ENCODE data around the gene STMND1.
A peak's percentile ranks its signal among the peaks of the same experiment; 100 is the strongest.

STMND1 gene

GRCh38 chr6:17130786-17131185 is 28.9 kb downstream of the STMND1 start:
- Histone ChIP-seq H3K4ac (ENCODE audit: low read depth, low read length) (no peak overlapping the region), H4K12ac (ENCODE audit: low read depth, low read length) (no peak overlapping the region), H4K91ac (ENCODE audit: low read depth, low read length) (no peak overlapping the region), H3K4me2 (ENCODE audit: low read length) (no peak overlapping the region), H3K14ac (ENCODE audit: low read length) (no peak overlapping the region), H3K9ac (ENCODE audit: low read length) (no peak overlapping the region), H2AK5ac (ENCODE audit: low read length) (no peak overlapping the region), H3K36me3 (ENCODE audit: control insufficient read depth in 1 of 2, insufficient read depth in 2 of 2, low read length in 2 of 2) (no peaks in the 10 kb centered on the region), H3K4me3 (ENCODE audit: low read depth, low read length) (no peak overlapping the region), H3K27me3 (ENCODE audit: insufficient read depth, low read length) (no peaks in the 10 kb centered on the region), H3K23ac (ENCODE audit: low read length) (no peak overlapping the region), H3K9me3 (ENCODE audit: insufficient read depth, low read depth, low read length) (no peaks in the 10 kb centered on the region), H2BK120ac (ENCODE audit: insufficient read depth, low read length, poor library complexity) (no peak overlapping the region), H3K4me1 (ENCODE audit: control insufficient read depth in 1 of 2, insufficient read depth in 2 of 2, low read length in 2 of 2) (no peaks in the 10 kb centered on the region), H3K27ac (ENCODE audit: low read depth, low read length) (no peak overlapping the region), H2BK12ac (ENCODE audit: low read length) (no peak overlapping the region), H3K18ac (ENCODE audit: low read length) (no peak overlapping the region), H2AFZ (ENCODE audit: insufficient read depth, low read length, poor library complexity) (no peak overlapping the region), H4K8ac (ENCODE audit: low read depth, low read length) (no peak overlapping the region), H2BK5ac (ENCODE audit: low read depth, low read length, poor library complexity) (no peak overlapping the region), H3K79me1 (ENCODE audit: low read length) (no peaks in the 10 kb centered on the region), H3K79me2 (ENCODE audit: control insufficient read depth, insufficient read depth, low read length, poor library complexity) (no peaks in the 10 kb centered on the region)
- DNase-seq = peak; percentile 35 to 62
- 100% methylated on average over 2 of the region's 3 CpGs for WGBS (ENCODE audit: extremely low coverage, insufficient coverage, insufficient read length)

DNA sequence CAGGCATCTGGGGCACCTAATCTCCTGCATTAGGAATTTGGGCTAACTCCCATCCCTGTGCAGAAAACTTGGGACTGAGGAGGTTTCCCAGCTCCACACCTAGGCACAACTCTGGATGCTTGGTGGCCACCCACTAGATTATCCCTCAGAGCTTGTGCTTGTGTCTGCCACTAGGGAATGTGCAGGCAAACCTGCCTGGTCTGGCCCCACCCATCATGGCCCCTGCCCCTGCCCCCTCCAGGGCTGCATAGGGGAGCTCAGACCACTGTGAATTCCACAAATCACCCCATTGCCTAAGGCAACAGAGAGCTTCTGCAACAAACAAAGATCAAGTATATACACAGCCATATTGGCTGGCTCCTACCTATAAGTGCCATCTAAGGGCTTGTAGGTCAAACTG is 31.1 kb downstream of the STMND1 start:
- Histone ChIP-seq H3K79me1 (ENCODE audit: low read length) (no peaks in the 10 kb centered on the region), H3K23ac (ENCODE audit: low read length) (no peak overlapping the region), H3K9ac (ENCODE audit: low read length) (no peak overlapping the region), H4K12ac (ENCODE audit: low read depth, low read length) (no peak overlapping the region), H2BK120ac (ENCODE audit: insufficient read depth, low read length, poor library complexity) (no peak overlapping the region), H3K4me2 (ENCODE audit: low read length) (no peak overlapping the region), H2BK12ac (ENCODE audit: low read length) (no peak overlapping the region), H3K14ac (ENCODE audit: low read length) (no peak overlapping the region), H4K91ac (ENCODE audit: low read depth, low read length) (no peak overlapping the region), H3K4ac (ENCODE audit: low read depth, low read length) (no peak overlapping the region), H2AFZ (ENCODE audit: insufficient read depth, low read length, poor library complexity) (no peak overlapping the region), H3K4me3 (ENCODE audit: low read depth, low read length) (no peak overlapping the region), H3K18ac (ENCODE audit: low read length) (no peak overlapping the region), H3K79me2 (ENCODE audit: control insufficient read depth, insufficient read depth, low read length, poor library complexity) (no peaks in the 10 kb centered on the region), H3K27ac (ENCODE audit: low read depth, low read length) (no peak overlapping the region), H4K8ac (ENCODE audit: low read depth, low read length) (no peak overlapping the region), H3K9me3 (ENCODE audit: insufficient read depth, low read depth, low read length) (no peaks in the 10 kb centered on the region), H3K4me1 (ENCODE audit: control insufficient read depth in 1 of 2, insufficient read depth in 2 of 2, low read length in 2 of 2) (no peaks in the 10 kb centered on the region), H3K27me3 (ENCODE audit: insufficient read depth, low read length) (no peaks in the 10 kb centered on the region), H2BK5ac (ENCODE audit: low read depth, low read length, poor library complexity) (no peak overlapping the region), H2AK5ac (ENCODE audit: low read length) (no peak overlapping the region), H3K36me3 (ENCODE audit: control insufficient read depth in 1 of 2, insufficient read depth in 2 of 2, low read length in 2 of 2) (no peaks in the 10 kb centered on the region)
- DNase-seq = no peak

- H4K8ac ChIP-seq (ENCODE audit: low read depth, low read length) = no peak overlapping the region
- no peaks in the 10 kb centered on the region for H3K36me3 ChIP-seq (ENCODE audit: control insufficient read depth in 1 of 2, insufficient read depth in 2 of 2, low read length in 2 of 2)
- H3K79me2 ChIP-seq (ENCODE audit: control insufficient read depth, insufficient read depth, low read length, poor library complexity) = no peaks in the 10 kb centered on the region
- H2AK5ac ChIP-seq (ENCODE audit: low read length) = no peak overlapping the region
- H3K18ac ChIP-seq (ENCODE audit: low read length) = no peak overlapping the region
- no peak overlapping the region for H3K4me3 ChIP-seq (ENCODE audit: low read depth, low read length)
- no peak overlapping the region for H2BK120ac ChIP-seq (ENCODE audit: insufficient read depth, low read length, poor library complexity)
- no peak overlapping the region for H3K27ac ChIP-seq (ENCODE audit: low read depth, low read length)
- no peak overlapping the region for H4K91ac ChIP-seq (ENCODE audit: low read depth, low read length)
- no peaks in the 10 kb centered on the region for H3K27me3 ChIP-seq (ENCODE audit: insufficient read depth, low read length)
- no peak overlapping the region for H3K4me2 ChIP-seq (ENCODE audit: low read length)
- H2BK12ac ChIP-seq (ENCODE audit: low read length) = no peak overlapping the region
- H3K79me1 ChIP-seq (ENCODE audit: low read length) = no peaks in the 10 kb centered on the region
- no peaks in the 10 kb centered on the region for H3K4me1 ChIP-seq (ENCODE audit: control insufficient read depth in 1 of 2, insufficient read depth in 2 of 2, low read length in 2 of 2)
- no peak overlapping the region for H3K23ac ChIP-seq (ENCODE audit: low read length)
- H3K9me3 ChIP-seq (ENCODE audit: insufficient read depth, low read depth, low read length) = no peaks in the 10 kb centered on the region
- no peak overlapping the region for H4K12ac ChIP-seq (ENCODE audit: low read depth, low read length)
- H3K9ac ChIP-seq (ENCODE audit: low read length) = no peak overlapping the region
- H3K4ac ChIP-seq (ENCODE audit: low read depth, low read length) = no peak overlapping the region
- H3K14ac ChIP-seq (ENCODE audit: low read length) = no peak overlapping the region
- no CpG with 5 or more reads among the region's 2 CpGs for WGBS (ENCODE audit: extremely low coverage, insufficient coverage, insufficient read length)
- H2AFZ ChIP-seq (ENCODE audit: insufficient read depth, low read length, poor library complexity) = no peak overlapping the region
- no peak overlapping the region for H2BK5ac ChIP-seq (ENCODE audit: low read depth, low read length, poor library complexity)
- DNase-seq = no peak
Observed at GRCh38 chr6:17138033-17138432, 36.2 kb downstream of the STMND1 start.

DNA sequence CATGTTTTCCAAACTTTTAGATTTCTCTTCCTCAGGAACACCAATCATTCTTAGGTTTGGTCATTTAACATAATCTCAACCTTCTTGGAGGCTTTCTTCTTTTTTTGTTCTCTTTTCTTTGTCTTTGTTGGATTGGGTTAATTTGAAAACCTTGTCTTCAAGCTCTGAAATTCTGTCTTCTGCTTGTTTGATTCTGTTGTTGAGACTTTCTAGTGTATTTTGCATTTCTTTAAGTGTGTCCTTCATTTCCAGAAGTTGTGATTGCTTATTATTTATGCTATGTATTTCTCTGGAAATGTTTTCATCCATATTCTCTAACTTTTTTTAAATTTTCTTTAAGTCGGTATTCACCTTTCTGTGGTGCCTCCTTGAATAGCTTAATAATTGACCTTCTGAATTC is 42.2 kb downstream of the STMND1 start:
- Histone ChIP-seq H3K4me3 (ENCODE audit: low read depth, low read length) (no peak overlapping the region), H3K4me2 (ENCODE audit: low read length) (no peak overlapping the region), H3K27me3 (ENCODE audit: insufficient read depth, low read length) (no peaks in the 10 kb centered on the region), H4K12ac (ENCODE audit: low read depth, low read length) (no peak overlapping the region), H3K9ac (ENCODE audit: low read length) (no peak overlapping the region), H2AFZ (ENCODE audit: insufficient read depth, low read length, poor library complexity) (no peak overlapping the region), H3K36me3 (ENCODE audit: control insufficient read depth in 1 of 2, insufficient read depth in 2 of 2, low read length in 2 of 2) (no peaks in the 10 kb centered on the region), H2BK5ac (ENCODE audit: low read depth, low read length, poor library complexity) (no peak overlapping the region), H3K27ac (ENCODE audit: low read depth, low read length) (no peak overlapping the region), H3K14ac (ENCODE audit: low read length) (no peak overlapping the region), H3K23ac (ENCODE audit: low read length) (no peak overlapping the region), H2AK5ac (ENCODE audit: low read length) (no peak overlapping the region), H4K91ac (ENCODE audit: low read depth, low read length) (no peak overlapping the region), H3K79me2 (ENCODE audit: control insufficient read depth, insufficient read depth, low read length, poor library complexity) (no peaks in the 10 kb centered on the region), H4K8ac (ENCODE audit: low read depth, low read length) (no peak overlapping the region), H3K4me1 (ENCODE audit: control insufficient read depth in 1 of 2, insufficient read depth in 2 of 2, low read length in 2 of 2) (peaks cover 0 to 2% of the 10 kb centered on the region in 2 experiments), H3K4ac (ENCODE audit: low read depth, low read length) (no peak overlapping the region), H3K18ac (ENCODE audit: low read length) (no peak overlapping the region), H2BK12ac (ENCODE audit: low read length) (no peak overlapping the region), H3K79me1 (ENCODE audit: low read length) (no peaks in the 10 kb centered on the region), H2BK120ac (ENCODE audit: insufficient read depth, low read length, poor library complexity) (no peak overlapping the region), H3K9me3 (ENCODE audit: insufficient read depth, low read depth, low read length) (no peaks in the 10 kb centered on the region)
- WGBS (ENCODE audit: extremely low coverage, insufficient coverage, insufficient read length) = no CpG with 5 or more reads among the region's 1 CpG
- no peak for DNase-seq
